NCI-H510A treated with DMSO at 0.1 percent for 48 hours (cell line): ENCODE data around the gene TERT.
"Not testable (repeated sequence)": the region's sequence is repeated elsewhere in the genome, so short reads cannot be mapped to it uniquely, and the experiment has no call there.

Source experiments
- DNase-seq: peaks from one replicate; lab custom pipeline; 2025; lab: John Stamatoyannopoulos, UW

TERT gene

GRCh38 chr5:1294835-1295649 lies at the start of gene TERT:
Gene TERT, minus strand, starts transcription at chr5:1295068. Its CDS starts 79 bp downstream, at chr5:1294989.
- no peak for DNase-seq

GRCh38 chr5:1343931-1344901 lies 49.3 kb upstream of the TERT start:
- no peak for DNase-seq

- no peak for DNase-seq
Measured at GRCh38 chr5:1343315-1343751, 48.5 kb upstream of the TERT start.

GRCh38 chr5:1342711-1343110 lies 47.8 kb upstream of the TERT start:
- not testable (repeated sequence) for DNase-seq

- DNase-seq = no peak
Measured at GRCh38 chr5:1342268-1342667, 47.4 kb upstream of the TERT start.

- DNase-seq = no peak
Measured at GRCh38 chr5:1341863-1342262, 47.0 kb upstream of the TERT start.

GRCh38 chr5:1339818-1340210 lies 44.9 kb upstream of the TERT start:
- DNase-seq = not testable (repeated sequence)

GRCh38 chr5:1339139-1339817 lies 44.4 kb upstream of the TERT start:
- not testable (repeated sequence) for DNase-seq

- no peak for DNase-seq
Measured at GRCh38 chr5:1338506-1339070, 43.7 kb upstream of the TERT start.

- no peak for DNase-seq
Measured at GRCh38 chr5:1338196-1338490, 43.3 kb upstream of the TERT start.

- no peak for DNase-seq
Measured at GRCh38 chr5:1337489-1338195, 42.8 kb upstream of the TERT start.

GRCh38 chr5:1336749-1337488 lies 42.1 kb upstream of the TERT start:
- DNase-seq = no peak

GRCh38 chr5:1336106-1336561 lies 41.3 kb upstream of the TERT start:
- DNase-seq = no peak

- no peak for DNase-seq
Measured at GRCh38 chr5:1335540-1336095, 40.8 kb upstream of the TERT start.

- DNase-seq = no peak
Measured at GRCh38 chr5:1334831-1335539, 40.1 kb upstream of the TERT start.

- DNase-seq = no peak
Measured at GRCh38 chr5:1333986-1334385, 39.1 kb upstream of the TERT start.

- DNase-seq = not testable (repeated sequence)
Measured at GRCh38 chr5:1333286-1333685, 38.4 kb upstream of the TERT start.

GRCh38 chr5:1332461-1333001 lies 37.7 kb upstream of the TERT start:
- DNase-seq = no peak

GRCh38 chr5:1331861-1332405 lies 37.1 kb upstream of the TERT start:
- no peak for DNase-seq
